Colonic mucosa (tissue), 4 donors: ENCODE measurements around the gene FGF8. TPM values are rescaled to one million over a fixed set of nuclear protein-coding genes. Genes with fewer than 3 reads are reported as not detected.

Source experiments
- DNase-seq: peaks from one replicate; pipeline ENCODE4 v3.0.0-alpha.2; 2020
- H3K27ac ChIP-seq: fragments of 200-600 bp; one replicate; pipeline ENCODE4 v1.8.0; 2021
- H3K27me3 ChIP-seq: fragments of 200-600 bp; one replicate; pipeline ENCODE4 v1.8.0; 2021
- H3K36me3 ChIP-seq: fragments of 200-600 bp; one replicate; pipeline ENCODE4 v1.8.0; 2021
- H3K4me1 ChIP-seq: fragments of 200-600 bp; one replicate; pipeline ENCODE4 v1.8.0; 2021; ENCODE audit warnings: mild to moderate bottlenecking
- H3K4me3 ChIP-seq: fragments of 200-600 bp; one replicate; pipeline ENCODE4 v1.8.0; 2021
- H3K9ac ChIP-seq, 2 donors: one replicate each; pipeline ENCODE4 v1.7.0; 2013; ENCODE audit warnings: control low read depth in 2 of 2, low read depth in 2 of 2, low read length in 2 of 2
- H3K9me3 ChIP-seq: fragments of 200-600 bp; one replicate; pipeline ENCODE4 v1.8.0; 2021
- CTCF ChIP-seq: fragments of 200-600 bp; IDR thresholded peaks from one replicate; pipeline ENCODE4 v1.8.0; 2022; ENCODE audit warnings: antibody characterized with exemption, mild to moderate bottlenecking
- intact Hi-C: fragments of 100-400 bp; cut with DNase I; formaldehyde crosslinking; loops from one replicate; pipeline ENCODE4 v1.14.1; 2022
- total RNA-seq, 2 donors: library from RNA; stranded (reverse); fragmentation: NEBNext Ultra II Directional in 1 of 2; extraction: Animal tissue kit (Norgen Biotek cat#: 25700) in 1 of 2; gene quantifications; one replicate each; pipeline ENCODE4 v1.2.1, GENCODE V29; 2021
- donor health status: healthy.
- donor health status: DM: no; HTN: no; CAD: no.
- donor health status: DM: no; HTN: no; CAD: no.

The FGF8 gene
- total RNA-seq, 2 donors from 2014 or later = not detected

- DNase-seq = no peak
- intact Hi-C loops = no loop called here
- no peak overlapping the region for H3K4me3 ChIP-seq
- H3K9ac ChIP-seq = no peak overlapping the region
- H3K27me3 ChIP-seq = no peaks in the 10 kb centered on the region
- H3K4me1 ChIP-seq = no peaks in the 10 kb centered on the region
- H3K9me3 ChIP-seq = no peaks in the 10 kb centered on the region
- TF ChIP-seq CTCF = no peak
- no peak overlapping the region for H3K27ac ChIP-seq
- H3K36me3 ChIP-seq = no peaks in the 10 kb centered on the region
Measured at GRCh38 chr10:101759309-101760247, 16.3 kb downstream of the FGF8 start.

GRCh38 chr10:101758858-101759257 lies 17.1 kb downstream of the FGF8 start:
- no peaks in the 10 kb centered on the region for H3K36me3 ChIP-seq
- H3K4me1 ChIP-seq = no peaks in the 10 kb centered on the region
- DNase-seq = no peak
- TF ChIP-seq CTCF = no peak
- H3K9me3 ChIP-seq = no peaks in the 10 kb centered on the region
- H3K27me3 ChIP-seq = no peaks in the 10 kb centered on the region
- H3K27ac ChIP-seq = no peak overlapping the region
- H3K9ac ChIP-seq = no peak overlapping the region
- H3K4me3 ChIP-seq = no peak overlapping the region
- intact Hi-C loops = no loop called here

GRCh38 chr10:101752241-101752640 lies 23.7 kb downstream of the FGF8 start:
- Histone ChIP-seq H3K36me3 (no peaks in the 10 kb centered on the region), H3K9me3 (no peaks in the 10 kb centered on the region), H3K4me1 (no peaks in the 10 kb centered on the region), H3K27me3 (no peaks in the 10 kb centered on the region), H3K27ac (no peak overlapping the region), H3K4me3 (no peak overlapping the region), H3K9ac (no peak overlapping the region)
- DNase-seq = no peak
- intact Hi-C loops = no loop called here
- TF ChIP-seq CTCF = no peak

GRCh38 chr10:101749047-101750016 lies 26.6 kb downstream of the FGF8 start:
- DNase-seq = no peak
- H3K27me3 ChIP-seq = no peaks in the 10 kb centered on the region
- H3K36me3 ChIP-seq = no peaks in the 10 kb centered on the region
- no peak overlapping the region for H3K4me3 ChIP-seq
- no peaks in the 10 kb centered on the region for H3K9me3 ChIP-seq
- H3K4me1 ChIP-seq = no peaks in the 10 kb centered on the region
- H3K27ac ChIP-seq = no peak overlapping the region
- no peak for TF ChIP-seq CTCF
- intact Hi-C loops = no loop called here
- H3K9ac ChIP-seq = no peak overlapping the region

- H3K27ac ChIP-seq = no peak overlapping the region
- H3K9ac ChIP-seq = no peak overlapping the region
- no peaks in the 10 kb centered on the region for H3K36me3 ChIP-seq
- intact Hi-C loops = no loop called here
- H3K4me1 ChIP-seq = no peaks in the 10 kb centered on the region
- H3K27me3 ChIP-seq = no peaks in the 10 kb centered on the region
- H3K9me3 ChIP-seq = no peaks in the 10 kb centered on the region
- H3K4me3 ChIP-seq = no peak overlapping the region
- TF ChIP-seq CTCF = no peak
- no peak for DNase-seq
Measured at GRCh38 chr10:101748496-101748895, 27.4 kb downstream of the FGF8 start.
